PFSK-1 (cell line): Measurements from ENCODE around the gene SLC37A4.

Experiments
- FOXP2 ChIP-seq: optimal IDR thresholded peaks from 2 replicates; pipeline ENCODE3; 2011; ENCODE audit warnings: borderline replicate concordance, control low read depth, inconsistent platforms; ENCODE audit not compliant: insufficient read depth; ENCODE audit errors: extremely low read length, extremely low read depth
- POLR2AphosphoS5 ChIP-seq: IDR thresholded peaks from 2 replicates; pipeline ENCODE4 v1.6.1; 2012; ENCODE audit warnings: low read depth, mild to moderate bottlenecking, control low read depth, low read length, moderate library complexity
- REST ChIP-seq, 2 experiments: IDR thresholded peaks; 2 replicates each; pipeline versions ENCODE4 v1.6.1 to v1.8.0; 2011 to 2012; ENCODE audit warnings: low read depth in 2 of 2, low read length in 2 of 2, control low read depth in 1 of 2, inconsistent platforms in 1 of 2, mild to moderate bottlenecking in 1 of 2, moderate library complexity in 1 of 2; ENCODE audit not compliant: insufficient read depth in 1 of 2
- SIN3A ChIP-seq: IDR thresholded peaks from 2 replicates; pipeline ENCODE4 v1.6.1; 2012; ENCODE audit warnings: mild to moderate bottlenecking, low read length, moderate library complexity, borderline replicate concordance; ENCODE audit not compliant: insufficient read depth
- TAF1 ChIP-seq: IDR thresholded peaks from 2 replicates; pipeline ENCODE4 v1.6.1; 2012; ENCODE audit warnings: low read length, control low read depth, borderline replicate concordance; ENCODE audit not compliant: insufficient read depth

Gene SLC37A4

GRCh38 chr11:119055901-119056300, 25.2 kb upstream of the SLC37A4 start:
- TF ChIP-seq POLR2AphosphoS5 (no peak), SIN3A (no peak), FOXP2 (no peak), REST (IDR thresholded peaks at IDR 0.05; ENCODE audit: insufficient read depth in 1 of 2, low read depth in 2 of 2, low read length in 2 of 2) (no peak), TAF1 (no peak)

GRCh38 chr11:119054418-119054817, 23.7 kb upstream of the SLC37A4 start:
- TF ChIP-seq FOXP2 (no peak), TAF1 (no peak), REST (IDR thresholded peaks at IDR 0.05; ENCODE audit: insufficient read depth in 1 of 2, low read depth in 2 of 2, low read length in 2 of 2) (no peak), POLR2AphosphoS5 (no peak), SIN3A (no peak)

GRCh38 chr11:119052163-119052814, 21.6 kb upstream of the SLC37A4 start:
- no peak for TF ChIP-seq FOXP2
- TF ChIP-seq TAF1: no peak
- TF ChIP-seq SIN3A: no peak
- TF ChIP-seq POLR2AphosphoS5: no peak
- no peak for TF ChIP-seq REST (IDR thresholded peaks at IDR 0.05; ENCODE audit: insufficient read depth in 1 of 2, low read depth in 2 of 2, low read length in 2 of 2)

- TF ChIP-seq TAF1: no peak
- no peak for TF ChIP-seq REST (IDR thresholded peaks at IDR 0.05; ENCODE audit: insufficient read depth in 1 of 2, low read depth in 2 of 2, low read length in 2 of 2)
These were observed 20.9 kb upstream of the SLC37A4 start for GRCh38 chr11:119051440-119052162.

- TF ChIP-seq TAF1: no peak
- TF ChIP-seq FOXP2: no peak
These were observed 18.4 kb upstream of the SLC37A4 start for GRCh38 chr11:119049081-119049480.
